HG03354 (cell line): ENCODE data around the gene RUNX2.
A peak's percentile ranks its signal among the peaks of the same experiment; 100 is the strongest.

Experiments
- ATAC-seq: cut with Tn5 transposase; IDR thresholded peaks from one replicate; pipeline ENCODE4 v1.9.1; 2021; ENCODE audit warnings: mild to moderate bottlenecking; ENCODE audit not compliant: unreplicated experiment, poor library complexity, severe bottlenecking

RUNX2 gene

GRCh38 chr6:45677381-45678284 is 349.5 kb downstream of the RUNX2 start:
- ATAC-seq: peak; percentile 72

GRCh38 chr6:45678285-45678607 is 350.1 kb downstream of the RUNX2 start:
- no peak for ATAC-seq

DNA sequence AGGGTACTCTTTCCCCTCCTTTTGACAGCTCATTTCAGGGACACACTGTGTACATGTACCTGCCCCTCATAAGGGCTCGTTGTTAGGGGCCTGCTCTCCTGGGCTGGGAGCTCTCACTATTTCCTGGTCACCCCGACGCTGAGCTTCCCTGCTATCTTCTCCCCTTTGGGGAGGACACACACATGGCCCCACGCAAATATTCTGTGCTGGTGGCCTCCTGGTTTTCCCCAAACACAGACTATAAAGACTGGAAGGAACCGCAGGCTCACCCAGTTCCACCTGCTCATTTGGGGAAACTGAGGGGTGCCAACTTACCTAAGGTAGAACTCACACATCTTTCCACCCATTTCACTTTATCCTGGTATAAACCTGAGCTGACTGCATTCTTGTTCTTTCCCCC is 351.0 kb downstream of the RUNX2 start:
- ATAC-seq: no peak

- no peak for ATAC-seq
These were observed 351.5 kb downstream of the RUNX2 start for GRCh38 chr6:45679631-45680030.

- peak; percentile 87 for ATAC-seq
These were observed 353.9 kb downstream of the RUNX2 start for GRCh38 chr6:45681860-45682511.

DNA sequence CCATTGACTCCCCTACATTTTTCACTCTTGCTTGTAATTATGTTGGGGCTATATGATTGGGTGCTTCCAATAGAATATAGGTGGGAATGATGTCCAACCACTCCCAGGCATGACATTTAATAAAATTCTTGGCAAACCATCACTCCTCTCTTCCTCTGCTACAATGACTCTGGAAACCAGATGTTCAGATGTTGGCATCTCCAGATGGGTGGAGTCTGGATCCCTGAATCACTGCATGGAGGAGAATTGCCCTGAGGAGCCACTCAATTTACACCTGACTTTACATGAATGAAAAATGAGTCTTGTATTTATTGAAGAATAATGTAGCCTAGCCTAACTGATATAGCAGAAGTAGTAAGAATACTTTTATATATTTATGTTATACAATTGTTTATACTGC is 356.3 kb downstream of the RUNX2 start:
- no peak for ATAC-seq

GRCh38 chr6:45685076-45685475 is 356.9 kb downstream of the RUNX2 start:
- ATAC-seq: no peak

DNA sequence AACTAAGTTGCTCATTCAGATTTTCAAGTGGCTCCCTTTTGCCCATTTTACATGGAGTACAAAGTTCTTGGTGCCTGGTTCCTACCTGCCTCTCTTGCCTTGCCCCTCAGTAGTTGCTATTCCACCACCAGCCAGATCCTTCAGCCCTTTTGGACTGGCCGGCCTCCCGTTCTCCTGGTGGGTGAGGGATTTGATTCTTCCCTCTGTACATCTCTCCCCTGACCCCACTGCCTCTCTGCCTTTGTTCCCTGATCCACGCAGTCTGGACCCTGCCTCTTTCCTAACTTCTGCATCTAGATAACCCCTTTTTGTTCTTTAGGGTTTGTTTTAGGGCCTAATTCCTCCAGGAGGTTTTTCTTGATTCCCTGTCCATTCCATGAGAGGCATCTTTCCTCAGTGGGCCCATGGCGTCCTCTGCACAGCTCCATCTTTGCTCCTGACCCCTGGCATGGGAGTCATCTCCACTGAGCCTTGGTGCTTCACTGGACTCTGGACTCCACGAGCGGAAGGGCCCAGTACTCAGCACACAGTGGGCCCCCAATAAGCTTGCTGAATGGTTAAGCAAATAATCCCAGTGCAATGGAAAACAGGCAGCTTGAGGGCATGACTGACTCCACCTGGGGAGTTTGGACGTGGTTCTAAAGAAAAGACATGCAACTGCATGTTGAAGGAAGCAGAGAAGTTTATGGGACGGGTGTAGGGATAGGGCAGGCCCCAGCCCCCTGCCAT is 358.9 kb downstream of the RUNX2 start:
- peak; percentile 35 for ATAC-seq

DNA sequence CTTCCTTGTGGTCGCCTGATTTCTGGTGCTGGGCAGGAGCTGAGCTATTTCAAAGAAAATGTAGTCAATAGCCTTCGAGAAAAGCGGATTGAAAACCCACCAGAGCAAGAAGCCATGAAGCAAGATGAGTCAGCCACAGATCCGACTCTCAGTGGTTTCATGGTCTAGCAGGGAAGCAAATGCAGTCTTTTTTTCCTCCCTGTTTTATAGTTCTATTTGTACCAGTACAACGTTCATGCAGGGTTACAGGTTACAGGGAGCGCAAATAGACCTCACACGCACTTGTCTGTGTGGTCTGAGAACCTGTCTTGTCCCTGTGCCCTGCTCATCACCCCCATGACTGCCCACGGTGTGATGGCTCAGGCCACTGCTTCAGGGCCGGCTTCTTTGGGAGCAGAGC is 359.4 kb downstream of the RUNX2 start:
- peak; percentile 92 for ATAC-seq

DNA sequence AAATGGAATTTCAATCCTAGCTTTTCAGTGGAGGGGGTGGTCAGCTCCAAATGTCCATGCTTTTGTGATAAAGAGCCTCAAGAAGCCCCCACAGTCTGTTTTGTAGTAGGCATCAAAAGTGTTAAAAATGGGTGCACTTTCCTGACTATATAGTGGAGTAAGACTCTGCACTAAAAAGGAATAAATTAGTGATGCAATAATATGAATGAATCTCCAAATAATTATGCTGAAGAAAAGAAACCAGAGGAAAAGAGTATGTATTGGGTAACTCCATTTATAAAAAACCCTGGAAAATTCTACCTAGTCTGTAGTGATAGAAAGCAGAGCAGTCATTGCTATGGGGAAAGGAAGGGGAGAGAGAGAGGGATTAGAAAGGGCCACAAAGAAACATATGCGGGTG is 360.1 kb downstream of the RUNX2 start:
- ATAC-seq: no peak

DNA sequence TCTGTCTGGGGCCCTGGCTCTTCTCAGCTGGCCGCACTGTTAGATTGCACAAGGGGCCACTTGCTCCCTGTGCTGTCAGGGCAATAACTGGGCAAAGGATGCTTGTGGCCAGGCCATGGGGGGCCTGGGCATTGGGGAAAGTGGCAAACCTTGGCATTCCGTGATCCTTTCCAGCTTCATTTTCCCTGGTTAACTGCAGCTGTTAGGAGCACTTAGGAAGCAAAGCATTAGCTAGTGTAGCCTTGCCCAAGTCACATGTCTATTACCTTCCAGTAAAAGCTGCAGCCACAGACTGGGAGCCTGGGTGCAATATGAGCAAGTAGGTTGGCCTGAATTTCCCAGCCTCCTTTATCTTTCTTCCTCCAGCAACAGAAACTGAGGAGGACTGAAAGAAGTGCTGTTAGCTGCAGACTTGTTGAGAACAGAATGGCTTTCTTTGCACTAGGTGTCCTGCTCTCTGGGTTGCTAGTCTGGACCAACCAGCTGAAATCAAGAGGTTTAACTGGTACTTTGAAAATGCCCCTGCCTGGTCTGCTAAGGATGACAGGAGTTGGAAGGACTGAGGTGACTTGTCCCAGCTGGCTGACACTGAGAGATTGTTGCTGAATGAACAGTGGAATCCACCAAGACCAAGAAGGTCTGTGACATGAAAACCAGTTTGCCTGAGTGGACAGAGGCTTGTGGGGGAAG is 361.9 kb downstream of the RUNX2 start:
- no peak for ATAC-seq

DNA sequence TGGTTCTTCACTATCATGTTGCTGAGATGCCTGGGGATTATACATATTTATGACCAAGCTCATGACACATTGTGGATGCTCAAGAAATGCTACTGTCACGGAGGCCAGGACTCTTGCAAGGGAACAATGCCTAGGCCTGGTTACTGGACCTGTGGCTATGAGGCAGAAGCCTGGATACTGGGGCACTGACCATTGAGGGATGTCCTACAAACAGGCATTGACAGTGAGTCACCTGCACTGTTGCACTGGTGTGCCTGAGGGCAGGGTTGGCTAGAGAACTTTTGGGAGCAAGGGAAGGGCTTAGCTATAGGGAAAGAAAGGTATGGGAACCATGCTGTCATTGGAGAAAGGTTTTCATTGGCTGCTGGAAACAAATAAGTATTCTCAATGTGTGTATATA is 362.7 kb downstream of the RUNX2 start:
- ATAC-seq: no peak

GRCh38 chr6:45691426-45691825 is 363.3 kb downstream of the RUNX2 start:
- ATAC-seq: no peak

GRCh38 chr6:45692021-45692420 is 363.9 kb downstream of the RUNX2 start:
- ATAC-seq: no peak

DNA sequence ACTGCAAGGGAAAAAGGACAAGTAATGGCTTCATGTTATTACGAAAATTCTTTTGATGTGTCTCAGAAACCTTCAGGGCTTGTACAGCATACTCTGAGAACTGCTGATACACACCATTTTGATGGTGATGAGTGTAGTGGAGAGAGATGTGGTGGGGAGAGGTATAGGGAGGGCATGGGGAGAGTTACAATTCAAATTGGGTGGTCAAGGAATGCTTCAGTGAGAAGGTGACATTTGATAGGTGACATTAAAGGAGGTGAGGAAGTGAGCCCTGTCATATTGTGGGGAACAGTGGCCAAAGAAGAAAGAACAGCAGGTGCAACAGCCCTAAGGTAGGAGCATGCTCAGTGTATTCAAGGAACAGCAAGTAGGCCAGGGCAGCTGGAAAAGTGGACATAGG is 368.6 kb downstream of the RUNX2 start:
- no peak for ATAC-seq

- ATAC-seq: peak; percentile 56
These were observed 369.5 kb downstream of the RUNX2 start for GRCh38 chr6:45697605-45698004.

DNA sequence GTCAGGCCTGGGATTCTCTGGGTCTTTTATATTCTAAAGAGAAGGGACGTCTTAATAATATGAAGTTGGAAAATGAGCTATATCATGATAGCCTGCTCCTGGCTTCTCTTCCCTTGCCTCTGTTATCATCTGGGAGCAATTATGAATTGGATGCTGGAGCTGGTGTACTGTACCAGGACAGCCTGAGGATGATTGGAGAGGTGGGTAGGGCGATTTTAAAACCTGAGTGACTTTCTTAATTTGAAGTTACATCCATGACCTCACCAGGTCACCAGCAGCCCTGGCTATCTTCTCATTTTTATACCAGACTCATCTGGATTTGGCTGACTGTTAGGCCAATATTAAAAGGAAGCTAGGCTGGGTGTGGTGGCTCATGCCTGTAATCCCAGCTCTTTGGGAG is 369.9 kb downstream of the RUNX2 start:
- ATAC-seq: no peak

DNA sequence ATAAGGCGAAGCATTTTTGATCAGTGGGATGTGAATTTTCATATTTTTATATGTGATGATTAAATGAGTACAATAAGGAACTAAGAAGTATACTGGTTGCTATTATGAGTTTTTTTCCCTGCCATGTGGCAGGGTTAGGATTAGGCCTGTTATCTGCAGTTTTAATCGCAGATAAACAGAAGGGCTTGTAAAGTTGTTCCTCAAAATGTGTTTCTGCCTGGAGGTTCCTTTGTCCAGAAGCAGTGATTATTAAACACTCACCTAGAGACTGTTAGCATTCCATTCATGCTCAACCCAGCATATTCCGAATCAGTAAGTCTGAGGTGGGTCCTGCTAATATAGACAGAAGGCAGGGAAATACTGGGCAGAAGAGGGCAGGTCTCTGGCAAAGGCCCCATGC is 371.5 kb downstream of the RUNX2 start:
- ATAC-seq: no peak

- ATAC-seq: no peak
These were observed 375.0 kb downstream of the RUNX2 start for GRCh38 chr6:45702849-45703739.
